ENCODE data around the gene MALRD1. TPM values are rescaled to one million over a fixed set of nuclear protein-coding genes. Genes with fewer than 3 reads are reported as not detected.

MALRD1 gene
- total and polyA plus RNA-seq, 2 donors, result 0.27 to 2.5 TPM

- Histone ChIP-seq H3K4me3 (ENCODE audit: low read length in 2 of 2) (no peak overlapping the region), H3K27ac (ENCODE audit: low read depth in 1 of 2, low read length in 1 of 2) (no peak overlapping the region), H3K36me3 (ENCODE audit: control insufficient read depth in 2 of 2, insufficient read depth in 2 of 2, low read length in 1 of 2) (no peaks in the 10 kb centered on the region), H3K9me3 (ENCODE audit: control insufficient read depth in 2 of 2, insufficient read depth in 1 of 2, low read length in 1 of 2) (no peaks in the 10 kb centered on the region), H3K27me3 (ENCODE audit: control insufficient read depth in 2 of 2, insufficient read depth in 1 of 2, low read length in 1 of 2) (no peaks in the 10 kb centered on the region), H3K4me1 (ENCODE audit: control insufficient read depth in 2 of 2, insufficient read depth in 2 of 2, low read length in 2 of 2) (no peaks in the 10 kb centered on the region)
- DNase-seq (ENCODE audit: low read depth in 6 of 9, low spot score in 9 of 9), result no peak
- WGBS, result 92% methylated on average over 1 of the region's 1 CpG
These were observed 470.0 kb downstream of the MALRD1 start for GRCh38 chr10:19518632-19519031.

- H3K9me3 ChIP-seq (ENCODE audit: control insufficient read depth in 2 of 2, insufficient read depth in 1 of 2, low read length in 1 of 2), result no peaks in the 10 kb centered on the region
- no peaks in the 10 kb centered on the region for H3K4me1 ChIP-seq (ENCODE audit: control insufficient read depth in 2 of 2, insufficient read depth in 2 of 2, low read length in 2 of 2)
- DNase-seq (ENCODE audit: low read depth in 6 of 9, low spot score in 9 of 9), result no peak
- WGBS, result 63% methylated on average over 3 of the region's 3 CpGs
- H3K27me3 ChIP-seq (ENCODE audit: control insufficient read depth in 2 of 2, insufficient read depth in 1 of 2, low read length in 1 of 2), result no peaks in the 10 kb centered on the region
- no peak overlapping the region for H3K27ac ChIP-seq (ENCODE audit: low read depth in 1 of 2, low read length in 1 of 2)
- no peak overlapping the region for H3K4me3 ChIP-seq (ENCODE audit: low read length in 2 of 2)
- no peaks in the 10 kb centered on the region for H3K36me3 ChIP-seq (ENCODE audit: control insufficient read depth in 2 of 2, insufficient read depth in 2 of 2, low read length in 1 of 2)
These were observed 482.7 kb downstream of the MALRD1 start for GRCh38 chr10:19531324-19531723.

- Histone ChIP-seq H3K9me3 (ENCODE audit: control insufficient read depth in 2 of 2, insufficient read depth in 1 of 2, low read length in 1 of 2) (no peaks in the 10 kb centered on the region), H3K27me3 (ENCODE audit: control insufficient read depth in 2 of 2, insufficient read depth in 1 of 2, low read length in 1 of 2) (no peaks in the 10 kb centered on the region), H3K27ac (ENCODE audit: low read depth in 1 of 2, low read length in 1 of 2) (no peak overlapping the region), H3K36me3 (ENCODE audit: control insufficient read depth in 2 of 2, insufficient read depth in 2 of 2, low read length in 1 of 2) (no peaks in the 10 kb centered on the region), H3K4me1 (ENCODE audit: control insufficient read depth in 2 of 2, insufficient read depth in 2 of 2, low read length in 2 of 2) (no peaks in the 10 kb centered on the region), H3K4me3 (ENCODE audit: low read length in 2 of 2) (no peak overlapping the region)
- DNase-seq (ENCODE audit: low read depth in 6 of 9, low spot score in 9 of 9), result no peak
- 90% methylated on average over 3 of the region's 3 CpGs for WGBS
These were observed 483.8 kb downstream of the MALRD1 start for GRCh38 chr10:19532411-19532810.

- no peaks in the 10 kb centered on the region for H3K36me3 ChIP-seq (ENCODE audit: control insufficient read depth in 2 of 2, insufficient read depth in 2 of 2, low read length in 1 of 2)
- no peaks in the 10 kb centered on the region for H3K4me1 ChIP-seq (ENCODE audit: control insufficient read depth in 2 of 2, insufficient read depth in 2 of 2, low read length in 2 of 2)
- WGBS, result 77% methylated on average over 3 of the region's 3 CpGs
- no peak for DNase-seq (ENCODE audit: low read depth in 6 of 9, low spot score in 9 of 9)
- no peaks in the 10 kb centered on the region for H3K9me3 ChIP-seq (ENCODE audit: control insufficient read depth in 2 of 2, insufficient read depth in 1 of 2, low read length in 1 of 2)
- no peak overlapping the region for H3K27ac ChIP-seq (ENCODE audit: low read depth in 1 of 2, low read length in 1 of 2)
- no peaks in the 10 kb centered on the region for H3K27me3 ChIP-seq (ENCODE audit: control insufficient read depth in 2 of 2, insufficient read depth in 1 of 2, low read length in 1 of 2)
- no peak overlapping the region for H3K4me3 ChIP-seq (ENCODE audit: low read length in 2 of 2)
These were observed 492.7 kb downstream of the MALRD1 start for GRCh38 chr10:19541299-19541698.

GRCh38 chr10:19546224-19546623 is 497.6 kb downstream of the MALRD1 start:
- 95% methylated on average over 3 of the region's 3 CpGs for WGBS
- H3K9me3 ChIP-seq (ENCODE audit: control insufficient read depth in 2 of 2, insufficient read depth in 1 of 2, low read length in 1 of 2), result no peaks in the 10 kb centered on the region
- H3K4me3 ChIP-seq (ENCODE audit: low read length in 2 of 2), result no peak overlapping the region
- no peaks in the 10 kb centered on the region for H3K36me3 ChIP-seq (ENCODE audit: control insufficient read depth in 2 of 2, insufficient read depth in 2 of 2, low read length in 1 of 2)
- no peaks in the 10 kb centered on the region for H3K27me3 ChIP-seq (ENCODE audit: control insufficient read depth in 2 of 2, insufficient read depth in 1 of 2, low read length in 1 of 2)
- no peaks in the 10 kb centered on the region for H3K4me1 ChIP-seq (ENCODE audit: control insufficient read depth in 2 of 2, insufficient read depth in 2 of 2, low read length in 2 of 2)
- no peak overlapping the region for H3K27ac ChIP-seq (ENCODE audit: low read depth in 1 of 2, low read length in 1 of 2)
- DNase-seq (ENCODE audit: low read depth in 6 of 9, low spot score in 9 of 9), result no peak

GRCh38 chr10:19549503-19549902 is 500.9 kb downstream of the MALRD1 start:
- no peaks in the 10 kb centered on the region for H3K27me3 ChIP-seq (ENCODE audit: control insufficient read depth in 2 of 2, insufficient read depth in 1 of 2, low read length in 1 of 2)
- no peaks in the 10 kb centered on the region for H3K9me3 ChIP-seq (ENCODE audit: control insufficient read depth in 2 of 2, insufficient read depth in 1 of 2, low read length in 1 of 2)
- H3K4me1 ChIP-seq (ENCODE audit: control insufficient read depth in 2 of 2, insufficient read depth in 2 of 2, low read length in 2 of 2), result no peaks in the 10 kb centered on the region
- 94% methylated on average over 2 of the region's 2 CpGs for WGBS
- H3K4me3 ChIP-seq (ENCODE audit: low read length in 2 of 2), result no peak overlapping the region
- H3K27ac ChIP-seq (ENCODE audit: low read depth in 1 of 2, low read length in 1 of 2), result no peak overlapping the region
- DNase-seq (ENCODE audit: low read depth in 6 of 9, low spot score in 9 of 9), result no peak
- no peaks in the 10 kb centered on the region for H3K36me3 ChIP-seq (ENCODE audit: control insufficient read depth in 2 of 2, insufficient read depth in 2 of 2, low read length in 1 of 2)

GRCh38 chr10:19556666-19557065 is 508.1 kb downstream of the MALRD1 start:
- WGBS, result 91% methylated on average over 2 of the region's 2 CpGs
- Histone ChIP-seq H3K27ac (ENCODE audit: low read depth in 1 of 2, low read length in 1 of 2) (no peak overlapping the region), H3K36me3 (ENCODE audit: control insufficient read depth in 2 of 2, insufficient read depth in 2 of 2, low read length in 1 of 2) (no peaks in the 10 kb centered on the region), H3K9me3 (ENCODE audit: control insufficient read depth in 2 of 2, insufficient read depth in 1 of 2, low read length in 1 of 2) (no peaks in the 10 kb centered on the region), H3K4me1 (ENCODE audit: control insufficient read depth in 2 of 2, insufficient read depth in 2 of 2, low read length in 2 of 2) (no peaks in the 10 kb centered on the region), H3K27me3 (ENCODE audit: control insufficient read depth in 2 of 2, insufficient read depth in 1 of 2, low read length in 1 of 2) (no peaks in the 10 kb centered on the region), H3K4me3 (ENCODE audit: low read length in 2 of 2) (no peak overlapping the region)
- DNase-seq (ENCODE audit: low read depth in 6 of 9, low spot score in 9 of 9), result no peak

GRCh38 chr10:19561181-19561580 is 512.6 kb downstream of the MALRD1 start:
- no peak overlapping the region for H3K4me3 ChIP-seq (ENCODE audit: low read length in 2 of 2)
- H3K36me3 ChIP-seq (ENCODE audit: control insufficient read depth in 2 of 2, insufficient read depth in 2 of 2, low read length in 1 of 2), result no peaks in the 10 kb centered on the region
- no peak overlapping the region for H3K27ac ChIP-seq (ENCODE audit: low read depth in 1 of 2, low read length in 1 of 2)
- no peaks in the 10 kb centered on the region for H3K27me3 ChIP-seq (ENCODE audit: control insufficient read depth in 2 of 2, insufficient read depth in 1 of 2, low read length in 1 of 2)
- WGBS, result 84% methylated on average over 1 of the region's 1 CpG
- DNase-seq (ENCODE audit: low read depth in 6 of 9, low spot score in 9 of 9), result no peak
- H3K4me1 ChIP-seq (ENCODE audit: control insufficient read depth in 2 of 2, insufficient read depth in 2 of 2, low read length in 2 of 2), result no peaks in the 10 kb centered on the region
- H3K9me3 ChIP-seq (ENCODE audit: control insufficient read depth in 2 of 2, insufficient read depth in 1 of 2, low read length in 1 of 2), result no peaks in the 10 kb centered on the region

- WGBS, result 96% methylated on average over 4 of the region's 4 CpGs
- no peaks in the 10 kb centered on the region for H3K9me3 ChIP-seq (ENCODE audit: control insufficient read depth in 2 of 2, insufficient read depth in 1 of 2, low read length in 1 of 2)
- no peaks in the 10 kb centered on the region for H3K4me1 ChIP-seq (ENCODE audit: control insufficient read depth in 2 of 2, insufficient read depth in 2 of 2, low read length in 2 of 2)
- H3K36me3 ChIP-seq (ENCODE audit: control insufficient read depth in 2 of 2, insufficient read depth in 2 of 2, low read length in 1 of 2), result no peaks in the 10 kb centered on the region
- no peak overlapping the region for H3K4me3 ChIP-seq (ENCODE audit: low read length in 2 of 2)
- no peaks in the 10 kb centered on the region for H3K27me3 ChIP-seq (ENCODE audit: control insufficient read depth in 2 of 2, insufficient read depth in 1 of 2, low read length in 1 of 2)
- H3K27ac ChIP-seq (ENCODE audit: low read depth in 1 of 2, low read length in 1 of 2), result no peak overlapping the region
- no peak for DNase-seq (ENCODE audit: low read depth in 6 of 9, low spot score in 9 of 9)
These were observed 515.0 kb downstream of the MALRD1 start for GRCh38 chr10:19563388-19564141.
